PC-3 (cell line): ENCODE data around the gene AEBP2. TPM values are rescaled to one million over a fixed set of nuclear protein-coding genes. Genes with fewer than 3 reads are reported as not detected.

Experiments
- ATAC-seq: fragments of 200-7000 bp; cut with Tn5 transposase; 2 replicates; pipeline ENCODE4 v1.9.1; 2020; ENCODE audit warnings: mild to moderate bottlenecking, moderate library complexity
- BruUV-seq: library from RNA; stranded (reverse); fragments of 400-500 nt; replicated peaks from 2 replicates; lab custom pipeline; 2021; lab: Mats Ljungman, UMichigan
- CTCF ChIA-PET: fragments of 300-600 bp; sonication (Branson Sonifier 250); formaldehyde crosslinking; loops from one replicate; lab custom pipeline; 2022; ENCODE audit warnings: antibody characterized with exemption; lab: Charles Lee
- POLR2A ChIA-PET: fragments of 300-600 bp; sonication (Branson Sonifier 250); formaldehyde crosslinking; loops from one replicate; lab custom pipeline; 2022; ENCODE audit warnings: antibody characterized with exemption; ENCODE audit not compliant: unreplicated experiment; lab: Charles Lee
- DNase-seq: peaks from one replicate; pipeline ENCODE4 v3.0.0-alpha.2; 2015
- H2AFZ ChIP-seq: fragments of 300-600 bp; sonication (generic); 2 replicates; pipeline ENCODE4 v1.6.0; 2016; ENCODE audit warnings: antibody characterized with exemption, low read length
- H3F3A ChIP-seq: fragments of 300-600 bp; sonication (generic); one replicate; pipeline ENCODE4 v1.6.0; 2017; ENCODE audit warnings: antibody characterized with exemption, low read length, control low read depth, mild to moderate bottlenecking; ENCODE audit not compliant: unreplicated experiment
- H3K27ac ChIP-seq: fragments of 300-600 bp; sonication (generic); 2 replicates; pipeline ENCODE4 v1.5.1; 2016; ENCODE audit warnings: mild to moderate bottlenecking, low read length
- H3K27me3 ChIP-seq: fragments of 300-600 bp; sonication (generic); 2 replicates; pipeline ENCODE4 v1.6.1; 2016; ENCODE audit warnings: low read length, mixed read lengths
- H3K36me3 ChIP-seq: fragments of 300-600 bp; sonication (generic); 2 replicates; pipeline ENCODE4 v1.6.1; 2016; ENCODE audit warnings: low read depth, mixed run types, low read length, mixed read lengths
- H3K4me1 ChIP-seq: fragments of 300-600 bp; sonication (generic); 2 replicates; pipeline ENCODE4 v1.5.1; 2016; ENCODE audit warnings: low read length; ENCODE audit not compliant: insufficient read depth
- H3K4me2 ChIP-seq: fragments of 300-600 bp; sonication (generic); 2 replicates; pipeline ENCODE4 v1.6.0; 2016; ENCODE audit warnings: low read length
- H3K4me3 ChIP-seq: fragments of 300-600 bp; sonication (generic); 2 replicates; pipeline ENCODE4 v1.5.1; 2016; ENCODE audit warnings: mild to moderate bottlenecking, low read length, mixed read lengths
- H3K79me2 ChIP-seq: fragments of 300-600 bp; sonication (generic); 2 replicates; pipeline ENCODE4 v1.6.1; 2017; ENCODE audit warnings: low read length, mixed read lengths
- H3K9ac ChIP-seq: fragments of 300-600 bp; sonication (generic); 2 replicates; pipeline ENCODE4 v1.6.0; 2016; ENCODE audit warnings: mild to moderate bottlenecking, low read length
- H3K9me2 ChIP-seq: fragments of 300-600 bp; sonication (generic); replicated peaks from 2 replicates; pipeline ENCODE4 v1.6.1; 2016; ENCODE audit warnings: mixed run types, low read length, mixed read lengths
- H3K9me3 ChIP-seq: fragments of 300-600 bp; sonication (generic); 2 replicates; pipeline ENCODE4 v1.6.1; 2016; ENCODE audit warnings: low read length, mixed read lengths
- H4K20me1 ChIP-seq: fragments of 300-600 bp; sonication (generic); 2 replicates; pipeline ENCODE4 v1.6.1; 2016; ENCODE audit warnings: low read length, mixed read lengths
- EZH2 ChIP-seq: fragments of 300-600 bp; sonication (generic); IDR thresholded peaks from one replicate; pipeline ENCODE4 v1.6.1; 2017; ENCODE audit warnings: antibody characterized with exemption, mild to moderate bottlenecking, low read length; ENCODE audit not compliant: unreplicated experiment
- EZH2phosphoT487 ChIP-seq: fragments of 300-600 bp; sonication (generic); IDR thresholded peaks from 2 replicates; pipeline ENCODE4 v1.6.1; 2018; ENCODE audit warnings: mild to moderate bottlenecking, antibody characterized with exemption, low read length, borderline replicate concordance
- intact Hi-C: fragments of 100-400 bp; cut with micrococcal nuclease; formaldehyde crosslinking; loops from 2 replicates; pipeline ENCODE4 v1.9.0; 2023
- total RNA-seq: library from RNA; depleted of rRNA; stranded (reverse); fragments of >200 nt; gene quantifications from 2 replicates; pipeline ENCODE4 v1.2.3, GENCODE V29; 2014
- TF ChIP-seq, protein P1 (sequence below): fragments of 300-600 bp; sonication (generic); conservative IDR thresholded peaks from 2 replicates; pipeline ENCODE4 v1.5.1; 2017; ENCODE audit warnings: antibody characterized with exemption, low read depth, mild to moderate bottlenecking, low read length

Gene AEBP2
- total RNA-seq, 1 experiment from 2014 or later = 10.2 TPM

DNA sequence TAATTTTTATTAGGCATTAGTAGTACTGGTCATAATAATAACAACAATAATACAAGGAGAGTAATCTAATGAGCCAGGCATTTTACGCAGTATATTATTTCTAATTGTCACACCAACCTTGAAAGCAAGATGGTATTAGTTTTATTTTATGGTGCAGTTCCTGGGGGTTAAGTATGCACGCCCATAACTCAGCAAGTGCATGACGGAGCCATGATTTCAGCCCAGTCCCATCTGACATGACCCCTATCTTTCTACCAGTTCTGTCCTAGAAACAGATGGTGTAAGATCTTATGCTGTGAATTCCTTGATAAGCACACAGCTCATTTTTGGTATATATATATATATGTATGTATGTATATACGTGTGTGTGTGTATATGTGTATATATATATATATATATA is 106.0 kb downstream of the AEBP2 start:
- POLR2A ChIA-PET = no interaction called here
- H3K4me2 ChIP-seq = no peak overlapping the region

DNA sequence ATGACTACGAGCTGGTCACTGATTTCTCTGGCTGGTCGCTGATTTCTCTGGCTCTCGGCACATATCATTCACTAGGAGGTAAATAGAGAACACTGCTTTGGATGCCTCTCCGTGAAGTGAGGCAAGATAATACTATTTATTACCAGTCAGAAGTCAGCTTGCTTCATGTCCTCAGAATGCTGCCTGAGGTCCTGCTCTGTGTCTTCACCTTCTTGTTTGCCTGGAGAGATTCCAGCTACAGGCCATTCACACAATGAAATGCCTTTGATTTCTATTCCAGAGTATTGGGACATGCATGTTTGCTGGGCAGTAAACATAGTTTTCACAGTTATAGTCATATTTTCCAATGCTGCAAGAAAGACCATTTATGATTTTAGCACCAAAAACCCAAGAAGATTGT is 106.7 kb downstream of the AEBP2 start:
- ChIA-PET POLR2A (no interaction called here), CTCF (no interaction called here)
- Histone ChIP-seq H3K79me2 (no peaks in the 10 kb centered on the region), H3K9me3 (no peaks in the 10 kb centered on the region), H3K36me3 (no peaks in the 10 kb centered on the region), H3K4me1 (no peaks in the 10 kb centered on the region), H3K9ac (no peak overlapping the region), H3F3A (no peaks in the 10 kb centered on the region), H4K20me1 (no peaks in the 10 kb centered on the region), H3K4me3 (no peak overlapping the region), H3K4me2 (no peak overlapping the region), H3K9me2 (no peaks in the 10 kb centered on the region), H2AFZ (no peak overlapping the region), H3K27me3 (no peaks in the 10 kb centered on the region), H3K27ac (no peak overlapping the region)
- ATAC-seq (no peak), DNase-seq (no peak)
- no TSS peak for BruUV-seq
- intact Hi-C loops = no loop called here
- TF ChIP-seq, protein P1, sequence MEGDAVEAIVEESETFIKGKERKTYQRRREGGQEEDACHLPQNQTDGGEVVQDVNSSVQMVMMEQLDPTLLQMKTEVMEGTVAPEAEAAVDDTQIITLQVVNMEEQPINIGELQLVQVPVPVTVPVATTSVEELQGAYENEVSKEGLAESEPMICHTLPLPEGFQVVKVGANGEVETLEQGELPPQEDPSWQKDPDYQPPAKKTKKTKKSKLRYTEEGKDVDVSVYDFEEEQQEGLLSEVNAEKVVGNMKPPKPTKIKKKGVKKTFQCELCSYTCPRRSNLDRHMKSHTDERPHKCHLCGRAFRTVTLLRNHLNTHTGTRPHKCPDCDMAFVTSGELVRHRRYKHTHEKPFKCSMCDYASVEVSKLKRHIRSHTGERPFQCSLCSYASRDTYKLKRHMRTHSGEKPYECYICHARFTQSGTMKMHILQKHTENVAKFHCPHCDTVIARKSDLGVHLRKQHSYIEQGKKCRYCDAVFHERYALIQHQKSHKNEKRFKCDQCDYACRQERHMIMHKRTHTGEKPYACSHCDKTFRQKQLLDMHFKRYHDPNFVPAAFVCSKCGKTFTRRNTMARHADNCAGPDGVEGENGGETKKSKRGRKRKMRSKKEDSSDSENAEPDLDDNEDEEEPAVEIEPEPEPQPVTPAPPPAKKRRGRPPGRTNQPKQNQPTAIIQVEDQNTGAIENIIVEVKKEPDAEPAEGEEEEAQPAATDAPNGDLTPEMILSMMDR = no peak
- TF ChIP-seq EZH2 (no peak), EZH2phosphoT487 (no peak)

More for the DNA sequence above, 106.0 kb downstream of the AEBP2 start:
- TF ChIP-seq, protein P1 = no peak
- TF ChIP-seq EZH2phosphoT487 (no peak), EZH2 (no peak)
- no peak for DNase-seq
- H3F3A ChIP-seq = no peaks in the 10 kb centered on the region
- no peak overlapping the region for H3K4me3 ChIP-seq
- H3K79me2 ChIP-seq = no peaks in the 10 kb centered on the region
- no peak overlapping the region for H3K9ac ChIP-seq
- H3K36me3 ChIP-seq = no peaks in the 10 kb centered on the region
- no peak for ATAC-seq
- H3K27me3 ChIP-seq = no peaks in the 10 kb centered on the region
- intact Hi-C loops = no loop called here
- H2AFZ ChIP-seq = no peak overlapping the region
- BruUV-seq = no TSS peak
- CTCF ChIA-PET = no interaction called here
- no peak overlapping the region for H3K27ac ChIP-seq
- no peaks in the 10 kb centered on the region for H4K20me1 ChIP-seq
- no peaks in the 10 kb centered on the region for H3K4me1 ChIP-seq
- no peaks in the 10 kb centered on the region for H3K9me3 ChIP-seq
- no peaks in the 10 kb centered on the region for H3K9me2 ChIP-seq

DNA sequence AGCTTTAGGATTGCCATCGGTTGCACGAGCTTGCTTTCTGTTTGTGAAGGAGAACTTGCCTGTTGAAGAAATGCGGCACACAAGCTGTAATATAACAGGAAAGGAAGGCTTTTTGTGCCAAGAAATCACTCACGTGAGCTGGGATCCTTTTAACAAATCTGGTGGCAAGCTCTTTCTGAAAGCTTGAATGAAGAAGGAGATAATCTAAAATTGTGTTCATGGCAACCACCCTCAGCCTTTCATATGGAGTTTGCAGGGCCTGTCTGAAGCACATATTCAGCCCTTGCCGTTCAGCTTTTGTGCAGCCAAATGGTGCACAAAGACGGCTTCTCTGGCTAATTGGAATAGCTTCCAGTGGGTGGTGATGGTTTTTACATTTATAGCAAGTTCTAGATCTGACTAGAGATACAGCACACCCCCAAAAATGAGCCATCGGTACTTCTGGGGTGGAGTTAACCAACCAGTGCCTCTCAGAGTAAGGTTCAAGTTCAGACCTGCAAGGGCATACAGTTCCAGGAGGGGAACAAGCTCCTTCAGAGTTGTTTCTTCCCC is 107.4 kb downstream of the AEBP2 start:
- no peaks in the 10 kb centered on the region for H3K27me3 ChIP-seq
- H3K9me2 ChIP-seq = no peaks in the 10 kb centered on the region
- no peaks in the 10 kb centered on the region for H3K4me1 ChIP-seq
- no peaks in the 10 kb centered on the region for H3K79me2 ChIP-seq
- no peaks in the 10 kb centered on the region for H3F3A ChIP-seq
- BruUV-seq = no TSS peak
- no peak overlapping the region for H3K27ac ChIP-seq
- H3K4me2 ChIP-seq = no peak overlapping the region
- H4K20me1 ChIP-seq = no peaks in the 10 kb centered on the region
- H3K36me3 ChIP-seq = no peaks in the 10 kb centered on the region
- no peaks in the 10 kb centered on the region for H3K9me3 ChIP-seq
- no peak overlapping the region for H2AFZ ChIP-seq
- TF ChIP-seq, protein P1 = no peak
- TF ChIP-seq EZH2 (no peak), EZH2phosphoT487 (no peak)
- ATAC-seq = no peak
- H3K4me3 ChIP-seq = no peak overlapping the region
- intact Hi-C loops = no loop called here
- no peak for DNase-seq
- ChIA-PET CTCF (no interaction called here), POLR2A (no interaction called here)
- H3K9ac ChIP-seq = no peak overlapping the region
